GM18861 (cell line): ENCODE measurements around the gene SLC66A2.

Source experiments
- ATAC-seq: cut with Tn5 transposase; IDR thresholded peaks from one replicate; pipeline ENCODE4 v1.9.1; 2021; ENCODE audit not compliant: unreplicated experiment

SLC66A2 gene

GRCh38 chr18:79952456-79952995 lies 1.1 kb upstream of the SLC66A2 start:
- no peak for ATAC-seq

GRCh38 chr18:79950515-79951341 lies 725 bp downstream of the SLC66A2 start:
- no peak for ATAC-seq

- no peak for ATAC-seq
Observed at GRCh38 chr18:79949697-79950487, 1.6 kb downstream of the SLC66A2 start.

- ATAC-seq, result no peak
Observed at GRCh38 chr18:79948719-79949411, 2.6 kb downstream of the SLC66A2 start.

GRCh38 chr18:79947881-79948610 lies 3.4 kb downstream of the SLC66A2 start:
- no peak for ATAC-seq

GRCh38 chr18:79947054-79947755 lies 4.2 kb downstream of the SLC66A2 start:
- no peak for ATAC-seq

GRCh38 chr18:79945118-79946042 lies 6.1 kb downstream of the SLC66A2 start:
- no peak for ATAC-seq

- no peak for ATAC-seq
Observed at GRCh38 chr18:79944746-79945117, 6.7 kb downstream of the SLC66A2 start.

GRCh38 chr18:79944126-79944731 lies 7.2 kb downstream of the SLC66A2 start:
- no peak for ATAC-seq

- ATAC-seq, result no peak
Observed at GRCh38 chr18:79943608-79944125, 7.8 kb downstream of the SLC66A2 start.

GRCh38 chr18:79942786-79943607 lies 8.5 kb downstream of the SLC66A2 start:
- no peak for ATAC-seq

- ATAC-seq, result no peak
Observed at GRCh38 chr18:79942211-79942610, 9.2 kb downstream of the SLC66A2 start.

GRCh38 chr18:79941473-79942119 lies 9.9 kb downstream of the SLC66A2 start:
- ATAC-seq, result no peak

- ATAC-seq, result no peak
Observed at GRCh38 chr18:79940814-79941472, 10.5 kb downstream of the SLC66A2 start.

- no peak for ATAC-seq
Observed at GRCh38 chr18:79940126-79940813, 11.2 kb downstream of the SLC66A2 start.

- no peak for ATAC-seq
Observed at GRCh38 chr18:79939096-79939495, 12.4 kb downstream of the SLC66A2 start.
